8988T (cell line): Measurements from ENCODE around the gene LRRD1.
"Not testable (repeated sequence)": the region's sequence is repeated elsewhere in the genome, so short reads cannot be mapped to it uniquely, and the experiment has no call there.

Experiments
- DNase-seq: peaks from one replicate; pipeline ENCODE4 v3.0.0; 2011

Gene LRRD1

GRCh38 chr7:92137557-92137956 is 41.4 kb downstream of the LRRD1 start:
- DNase-seq = no peak

- no peak for DNase-seq
These were observed 43.7 kb downstream of the LRRD1 start for GRCh38 chr7:92135052-92135889.

- DNase-seq = peak; percentile 67
These were observed 44.5 kb downstream of the LRRD1 start, which contains the start of gene CYP51A1 for GRCh38 chr7:92134271-92135051. TSS of gene CYP51A1 (minus strand) at chr7:92134477. CDS start at chr7:92134364, 113 bp downstream.

GRCh38 chr7:92133737-92134270 is 45.1 kb downstream of the LRRD1 start:
- DNase-seq = peak; percentile 30

GRCh38 chr7:92133133-92133736 is 45.7 kb downstream of the LRRD1 start:
- DNase-seq = no peak

- DNase-seq = no peak
These were observed 47.1 kb downstream of the LRRD1 start for GRCh38 chr7:92131764-92132330.

- DNase-seq = no peak
These were observed 47.8 kb downstream of the LRRD1 start for GRCh38 chr7:92131093-92131492.

- no peak for DNase-seq
These were observed 57.3 kb downstream of the LRRD1 start for GRCh38 chr7:92121681-92122080.

- no peak for DNase-seq
These were observed 59.7 kb downstream of the LRRD1 start for GRCh38 chr7:92119213-92119759.

GRCh38 chr7:92116949-92117348 is 62.0 kb downstream of the LRRD1 start:
- DNase-seq = no peak

- DNase-seq = no peak
These were observed 63.1 kb downstream of the LRRD1 start for GRCh38 chr7:92115821-92116220.

- no peak for DNase-seq
These were observed 68.1 kb downstream of the LRRD1 start for GRCh38 chr7:92110857-92111256.

- DNase-seq = no peak
These were observed 70.1 kb downstream of the LRRD1 start for GRCh38 chr7:92108821-92109220.

GRCh38 chr7:92102862-92103261 is 76.1 kb downstream of the LRRD1 start:
- DNase-seq = not testable (repeated sequence)

GRCh38 chr7:92100534-92100933 is 78.4 kb downstream of the LRRD1 start:
- DNase-seq = no peak

GRCh38 chr7:92095380-92095779 is 83.6 kb downstream of the LRRD1 start:
- no peak for DNase-seq
